Measurements from ENCODE around the gene CNPY4.

DNA sequence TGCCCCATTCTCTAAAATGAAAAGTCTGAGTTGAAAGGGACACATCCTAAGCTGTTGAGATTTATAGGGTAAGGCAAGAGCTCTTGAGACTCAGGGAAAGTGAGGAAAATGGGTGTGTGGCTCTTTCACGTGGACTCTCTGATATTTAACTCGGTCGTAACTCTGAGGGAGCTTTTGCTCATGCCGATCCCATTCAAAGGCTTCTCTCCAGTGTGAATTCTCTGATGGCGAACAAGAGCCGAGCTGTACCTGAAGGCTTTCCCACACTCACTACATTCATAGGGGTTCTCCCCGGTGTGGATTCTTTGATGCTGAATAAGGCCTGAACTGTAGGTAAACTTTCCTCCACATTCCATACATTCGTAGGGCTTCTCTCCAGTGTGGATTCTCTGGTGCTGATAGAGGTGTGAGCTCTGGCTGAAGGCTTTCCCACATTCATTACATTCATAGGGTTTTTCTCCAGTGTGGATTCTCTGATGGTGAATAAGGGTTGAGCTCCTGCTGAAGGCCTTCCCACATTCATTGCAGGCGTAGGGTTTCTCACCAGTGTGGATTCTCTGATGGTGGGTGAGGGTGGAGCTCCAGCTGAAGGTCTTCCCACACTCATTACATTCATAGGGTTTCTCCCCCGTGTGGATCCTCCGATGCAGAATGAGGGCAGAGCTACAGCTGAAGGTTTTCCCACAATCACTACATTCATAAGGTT, 48.3 kb upstream of the CNPY4 start:
- TF ChIP-seq, protein P1, sequence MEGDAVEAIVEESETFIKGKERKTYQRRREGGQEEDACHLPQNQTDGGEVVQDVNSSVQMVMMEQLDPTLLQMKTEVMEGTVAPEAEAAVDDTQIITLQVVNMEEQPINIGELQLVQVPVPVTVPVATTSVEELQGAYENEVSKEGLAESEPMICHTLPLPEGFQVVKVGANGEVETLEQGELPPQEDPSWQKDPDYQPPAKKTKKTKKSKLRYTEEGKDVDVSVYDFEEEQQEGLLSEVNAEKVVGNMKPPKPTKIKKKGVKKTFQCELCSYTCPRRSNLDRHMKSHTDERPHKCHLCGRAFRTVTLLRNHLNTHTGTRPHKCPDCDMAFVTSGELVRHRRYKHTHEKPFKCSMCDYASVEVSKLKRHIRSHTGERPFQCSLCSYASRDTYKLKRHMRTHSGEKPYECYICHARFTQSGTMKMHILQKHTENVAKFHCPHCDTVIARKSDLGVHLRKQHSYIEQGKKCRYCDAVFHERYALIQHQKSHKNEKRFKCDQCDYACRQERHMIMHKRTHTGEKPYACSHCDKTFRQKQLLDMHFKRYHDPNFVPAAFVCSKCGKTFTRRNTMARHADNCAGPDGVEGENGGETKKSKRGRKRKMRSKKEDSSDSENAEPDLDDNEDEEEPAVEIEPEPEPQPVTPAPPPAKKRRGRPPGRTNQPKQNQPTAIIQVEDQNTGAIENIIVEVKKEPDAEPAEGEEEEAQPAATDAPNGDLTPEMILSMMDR (IDR thresholded peaks at IDR 0.05): no peak
- no peak for TF ChIP-seq POLR2A (IDR thresholded peaks at IDR 0.05)
- no peak for TF ChIP-seq EP300 (IDR thresholded peaks at IDR 0.05)
